ENCODE data around the gene AKIRIN2.

Gene AKIRIN2

GRCh38 chr6:87701676-87702588 is at the start of gene AKIRIN2:
AKIRIN2 (minus strand) TSS chr6:87702233; CDS start chr6:87701684, 549 bp downstream.
- FAIRE-seq (peak; percentile 97), DNase-seq (ENCODE audit: extremely low spot score, insufficient read length, low read depth) (peak; percentile 74)

- no peak for DNase-seq (ENCODE audit: extremely low spot score, insufficient read length, low read depth)
- no peak for FAIRE-seq
Measured at GRCh38 chr6:87747646-87748045, 45.6 kb upstream of the AKIRIN2 start.

GRCh38 chr6:87745966-87746721 is 44.1 kb upstream of the AKIRIN2 start:
- DNase-seq (ENCODE audit: extremely low spot score, insufficient read length, low read depth): no peak
- FAIRE-seq: no peak

GRCh38 chr6:87743454-87743853 is 41.4 kb upstream of the AKIRIN2 start:
- FAIRE-seq (no peak), DNase-seq (ENCODE audit: extremely low spot score, insufficient read length, low read depth) (no peak)

- FAIRE-seq (peak; percentile 65), DNase-seq (ENCODE audit: extremely low spot score, insufficient read length, low read depth) (no peak)
Measured at GRCh38 chr6:87742106-87742505, 40.1 kb upstream of the AKIRIN2 start.

- FAIRE-seq (no peak), DNase-seq (ENCODE audit: extremely low spot score, insufficient read length, low read depth) (no peak)
Measured at GRCh38 chr6:87741001-87741650, 39.1 kb upstream of the AKIRIN2 start.

GRCh38 chr6:87738744-87739143 is 36.7 kb upstream of the AKIRIN2 start:
- no peak for DNase-seq (ENCODE audit: extremely low spot score, insufficient read length, low read depth)
- FAIRE-seq: peak; percentile 45

- DNase-seq (ENCODE audit: extremely low spot score, insufficient read length, low read depth): no peak
- FAIRE-seq: peak; percentile 65
Measured at GRCh38 chr6:87738000-87738399, 36.0 kb upstream of the AKIRIN2 start.

- FAIRE-seq (peak; percentile 56), DNase-seq (ENCODE audit: extremely low spot score, insufficient read length, low read depth) (no peak)
Measured at GRCh38 chr6:87736809-87737540, 34.9 kb upstream of the AKIRIN2 start.

GRCh38 chr6:87731818-87732661 is 30.0 kb upstream of the AKIRIN2 start:
- no peak for DNase-seq (ENCODE audit: extremely low spot score, insufficient read length, low read depth)
- FAIRE-seq: peak; percentile 82

GRCh38 chr6:87731080-87731479 is 29.0 kb upstream of the AKIRIN2 start:
- DNase-seq (ENCODE audit: extremely low spot score, insufficient read length, low read depth) (no peak), FAIRE-seq (no peak)

GRCh38 chr6:87729965-87730719 is 28.1 kb upstream of the AKIRIN2 start:
- DNase-seq (ENCODE audit: extremely low spot score, insufficient read length, low read depth): no peak
- no peak for FAIRE-seq

GRCh38 chr6:87728706-87729105 is 26.7 kb upstream of the AKIRIN2 start:
- DNase-seq (ENCODE audit: extremely low spot score, insufficient read length, low read depth) (no peak), FAIRE-seq (no peak)

GRCh38 chr6:87724983-87725811 is 23.2 kb upstream of the AKIRIN2 start:
- DNase-seq (ENCODE audit: extremely low spot score, insufficient read length, low read depth): no peak
- peak; percentile 88 for FAIRE-seq

GRCh38 chr6:87723170-87724078 is 21.4 kb upstream of the AKIRIN2 start:
- DNase-seq (ENCODE audit: extremely low spot score, insufficient read length, low read depth): no peak
- peak; percentile 73 for FAIRE-seq

GRCh38 chr6:87722540-87723169 is 20.6 kb upstream of the AKIRIN2 start:
- FAIRE-seq (no peak), DNase-seq (ENCODE audit: extremely low spot score, insufficient read length, low read depth) (no peak)
